Measurements from ENCODE around the gene ART3.
"Not testable (repeated sequence)": the region's sequence is repeated elsewhere in the genome, so short reads cannot be mapped to it uniquely, and the experiment has no call there.

ART3 gene, protein sequence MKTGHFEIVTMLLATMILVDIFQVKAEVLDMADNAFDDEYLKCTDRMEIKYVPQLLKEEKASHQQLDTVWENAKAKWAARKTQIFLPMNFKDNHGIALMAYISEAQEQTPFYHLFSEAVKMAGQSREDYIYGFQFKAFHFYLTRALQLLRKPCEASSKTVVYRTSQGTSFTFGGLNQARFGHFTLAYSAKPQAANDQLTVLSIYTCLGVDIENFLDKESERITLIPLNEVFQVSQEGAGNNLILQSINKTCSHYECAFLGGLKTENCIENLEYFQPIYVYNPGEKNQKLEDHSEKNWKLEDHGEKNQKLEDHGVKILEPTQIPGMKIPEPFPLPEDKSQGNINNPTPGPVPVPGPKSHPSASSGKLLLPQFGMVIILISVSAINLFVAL

DNA sequence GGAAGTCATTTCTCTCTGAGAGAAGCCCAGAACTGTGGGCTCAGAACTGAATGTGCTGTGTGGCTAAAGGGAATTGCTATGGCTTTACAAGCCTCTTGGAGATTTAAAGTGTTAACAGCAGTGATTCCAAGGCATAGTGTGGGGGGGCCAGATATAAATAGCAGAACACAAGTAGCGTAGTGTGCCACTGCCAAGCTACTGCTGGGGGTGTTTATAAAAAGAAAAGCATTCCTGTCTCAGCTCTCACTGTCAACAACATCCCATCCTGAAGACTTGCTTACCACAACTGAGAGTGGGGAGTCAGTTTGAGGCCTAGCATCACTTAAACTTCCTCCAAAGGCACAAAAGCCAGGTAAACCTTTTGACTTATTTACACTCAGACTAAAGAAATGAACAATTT, at the start of gene ART3:
TSS of gene ART3 (plus strand) at position 242 of the 400 bp plus-strand sequence. CDS start 1,181 bp downstream, outside the sequence.
- no peak for DNase-seq

DNA sequence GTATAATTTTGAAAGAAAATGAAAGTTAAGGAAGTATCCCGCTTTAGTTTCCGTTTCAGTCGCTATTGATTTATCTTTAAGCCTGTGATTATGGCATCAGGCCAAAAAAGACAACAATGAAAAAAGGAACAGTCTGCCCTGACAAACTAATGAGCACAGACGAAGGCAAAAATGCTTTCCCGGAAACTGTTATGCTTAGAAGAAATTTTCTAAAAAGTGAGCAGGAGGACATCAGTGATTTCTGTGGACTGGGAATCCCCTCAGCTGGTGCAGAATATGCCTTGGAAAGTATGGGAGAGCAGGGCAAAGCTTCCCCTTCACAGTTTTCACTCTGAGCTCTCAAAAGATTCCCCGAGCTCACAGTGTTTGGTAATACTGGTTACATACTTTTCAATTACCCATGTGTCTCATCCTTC, 46.2 kb upstream of the ART3 start:
- DNase-seq = no peak

DNA sequence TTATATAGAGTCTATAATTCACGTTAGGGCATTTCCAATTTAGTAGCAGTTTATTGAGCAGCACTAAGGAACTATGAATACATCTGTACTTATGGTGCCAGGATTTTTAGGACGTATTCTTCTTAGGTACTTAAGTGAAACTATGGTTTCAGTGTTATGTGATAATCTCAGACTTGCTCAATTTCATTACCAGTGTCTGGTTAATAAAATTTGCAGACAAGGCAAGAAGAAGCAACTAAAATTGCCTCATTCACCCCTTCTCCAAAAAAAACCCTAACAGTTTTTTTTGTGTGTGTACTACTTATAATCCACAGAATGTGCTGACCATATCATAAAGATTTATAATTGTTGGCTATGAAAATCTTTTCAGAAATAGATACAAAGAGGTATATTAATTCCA, 45.2 kb upstream of the ART3 start:
- DNase-seq = no peak

DNA sequence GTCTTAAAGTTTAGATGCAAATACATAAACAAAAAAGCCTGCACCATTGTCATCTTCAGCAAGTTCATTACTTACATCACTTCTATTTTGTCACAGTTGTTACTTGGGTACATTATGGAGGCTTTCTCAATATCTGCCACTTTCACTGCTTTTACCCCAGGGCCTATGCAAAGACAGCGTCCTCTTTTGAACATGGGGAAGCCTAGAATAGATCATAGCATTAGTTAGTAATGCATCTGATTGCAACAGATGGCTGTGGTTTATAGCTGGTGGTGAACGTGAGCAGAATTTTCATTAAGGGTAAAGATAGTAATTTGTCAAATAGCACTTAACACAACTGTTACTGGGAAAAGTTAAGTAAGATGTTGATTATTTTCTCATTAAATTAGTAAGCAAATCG, 39.4 kb upstream of the ART3 start:
- no peak for DNase-seq

DNA sequence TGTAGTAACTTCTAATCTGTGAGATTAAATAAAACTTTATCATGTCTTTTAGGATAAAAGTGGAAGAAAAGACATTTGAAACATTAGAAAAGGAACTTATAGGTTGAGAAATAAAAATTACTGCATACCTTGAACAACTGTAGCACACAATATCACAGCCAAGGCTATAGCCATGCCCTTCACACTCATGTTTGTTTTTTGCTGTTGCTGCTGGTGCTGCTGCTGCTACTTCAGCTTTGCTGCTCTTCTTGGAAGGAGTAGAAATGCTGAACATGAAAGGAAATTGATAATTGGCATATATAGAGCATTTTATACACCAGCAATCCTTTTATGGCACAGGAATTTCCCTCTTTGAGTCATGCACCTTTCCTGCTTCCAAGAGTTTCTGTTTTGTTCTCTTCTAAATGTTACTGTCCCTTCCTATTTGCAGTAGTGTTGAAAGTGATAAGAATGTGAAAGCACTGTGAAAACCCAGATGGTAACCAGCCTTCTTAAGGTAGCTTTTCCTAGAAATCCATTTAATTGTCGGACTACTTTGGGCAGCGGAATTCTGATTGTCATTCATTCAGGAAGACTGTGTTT, 38.6 kb upstream of the ART3 start, which contains the start of gene CXCL11:
TSS of gene CXCL11 (minus strand) at position 272 of the 582 bp plus-strand sequence. CDS start at position 189, 83 bp downstream.
- DNase-seq = no peak

DNA sequence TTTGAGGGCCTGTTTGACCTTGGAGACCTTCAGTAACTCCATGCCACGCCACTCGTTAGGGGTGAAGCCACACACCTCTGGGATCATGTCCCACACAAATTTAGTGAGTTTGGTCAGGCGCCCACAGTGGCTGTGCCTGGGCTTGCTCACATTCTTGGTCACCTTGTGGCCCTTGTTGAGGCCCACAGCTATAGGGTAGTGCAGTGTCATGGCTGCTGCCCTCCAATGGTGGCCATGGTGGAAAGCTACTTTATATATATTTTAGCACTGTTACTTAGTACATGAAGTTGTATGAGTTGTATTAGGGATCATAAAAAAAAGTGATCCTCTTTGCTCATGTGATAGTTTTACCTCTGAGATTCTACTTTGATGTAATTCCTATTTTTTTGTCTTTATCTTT, 37.7 kb upstream of the ART3 start:
- no peak for DNase-seq

DNA sequence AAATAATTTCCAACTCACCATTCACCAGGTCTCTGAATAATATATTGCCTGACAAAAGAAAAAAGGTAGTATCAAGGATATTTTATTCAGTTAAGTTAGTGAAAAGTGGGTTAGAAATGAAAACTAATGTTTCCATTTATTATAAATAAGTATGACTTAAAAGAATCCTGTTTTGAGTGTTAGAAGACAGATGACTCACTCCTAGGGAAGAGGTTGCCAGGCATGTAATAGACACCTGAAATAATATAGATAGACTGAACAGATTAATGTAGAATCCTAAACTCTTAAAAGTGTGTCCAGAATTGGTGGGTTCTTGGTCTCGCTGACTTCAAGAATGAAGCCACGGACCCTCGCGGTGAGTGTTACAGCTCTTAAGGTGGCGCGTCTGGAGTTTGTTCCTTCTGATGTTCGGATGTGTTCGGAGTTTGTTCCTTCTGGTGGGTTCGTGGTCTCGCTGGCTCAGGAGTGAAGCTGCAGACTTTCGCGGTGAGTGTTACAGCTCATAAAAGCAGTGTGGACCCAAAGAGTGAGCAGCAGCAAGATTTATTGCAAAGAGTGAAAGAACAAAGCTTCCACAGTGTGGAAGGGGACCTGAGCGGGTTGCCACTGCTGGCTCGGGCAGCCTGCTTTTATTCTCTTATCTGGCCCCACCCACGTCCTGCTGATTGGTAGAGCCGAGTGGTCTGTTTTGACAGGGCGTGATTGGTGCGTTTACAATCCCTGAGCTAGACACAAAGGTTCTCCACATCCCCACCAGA, 32.1 kb upstream of the ART3 start:
- not testable (repeated sequence) for DNase-seq

DNA sequence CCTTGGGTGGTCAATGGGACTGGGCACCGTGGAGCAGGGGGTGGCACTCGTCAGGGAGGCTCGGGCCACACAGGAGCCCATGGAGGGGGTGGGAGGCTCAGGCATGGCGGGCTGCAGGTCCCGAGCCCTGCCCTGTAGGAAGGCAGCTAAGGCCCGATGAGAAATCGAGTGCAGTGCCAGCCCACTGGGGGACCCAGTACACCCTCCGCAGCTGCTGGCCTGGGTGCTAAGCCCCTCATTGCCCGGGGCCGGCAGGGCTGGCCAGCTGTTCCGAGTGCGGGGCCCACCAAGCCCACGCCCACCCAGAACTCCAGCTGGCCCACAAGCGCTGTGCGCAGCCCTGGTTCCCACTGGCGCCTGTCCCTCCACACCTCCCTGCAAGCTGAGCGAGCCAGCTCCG, 31.2 kb upstream of the ART3 start:
- not testable (repeated sequence) for DNase-seq

DNA sequence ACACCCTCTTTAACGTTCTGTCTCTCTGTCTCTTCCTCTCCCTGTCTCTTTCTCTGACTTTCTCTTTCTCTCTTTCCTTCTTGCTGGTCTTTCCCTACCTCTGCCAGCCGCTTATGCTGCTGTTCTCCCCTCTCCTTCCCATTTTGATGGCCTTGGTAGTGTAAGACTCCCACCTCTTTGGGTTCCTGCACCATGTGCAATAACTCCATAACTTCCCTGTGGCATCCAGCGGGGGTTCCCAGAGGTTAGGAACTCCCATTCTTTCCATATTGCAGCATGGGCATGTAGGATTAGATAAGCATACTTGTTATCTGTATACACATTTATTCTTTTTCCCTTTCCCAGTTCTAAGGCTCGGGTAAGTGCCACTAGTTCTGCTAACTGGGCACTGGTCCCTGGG, 29.8 kb upstream of the ART3 start:
- not testable (repeated sequence) for DNase-seq

DNA sequence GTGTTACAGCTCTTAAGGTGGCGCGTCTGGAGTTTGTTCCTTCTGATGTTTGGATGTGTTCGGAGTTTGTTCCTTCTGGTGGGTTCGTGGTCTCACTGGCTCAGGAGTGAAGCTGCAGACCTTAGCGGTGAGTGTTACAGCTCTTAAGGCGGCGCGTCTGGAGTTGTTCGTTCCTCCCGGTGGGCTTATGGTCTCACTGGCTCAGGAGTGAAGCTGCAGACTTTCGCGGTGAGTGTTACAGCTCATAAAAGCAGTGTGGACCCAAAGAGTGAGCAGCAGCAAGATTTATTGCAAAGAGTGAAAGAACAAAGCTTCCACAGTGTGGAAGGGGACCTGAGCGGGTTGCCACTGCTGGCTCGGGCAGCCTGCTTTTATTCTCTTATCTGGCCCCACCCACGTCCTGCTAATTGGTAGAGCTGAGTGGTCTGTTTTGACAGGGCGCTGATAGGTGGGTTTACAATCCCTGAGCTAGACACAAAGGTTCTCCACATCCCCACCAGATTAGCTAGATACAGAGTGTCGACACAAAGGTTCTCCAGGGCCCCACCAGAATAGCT, 24.6 kb upstream of the ART3 start:
- not testable (repeated sequence) for DNase-seq

DNA sequence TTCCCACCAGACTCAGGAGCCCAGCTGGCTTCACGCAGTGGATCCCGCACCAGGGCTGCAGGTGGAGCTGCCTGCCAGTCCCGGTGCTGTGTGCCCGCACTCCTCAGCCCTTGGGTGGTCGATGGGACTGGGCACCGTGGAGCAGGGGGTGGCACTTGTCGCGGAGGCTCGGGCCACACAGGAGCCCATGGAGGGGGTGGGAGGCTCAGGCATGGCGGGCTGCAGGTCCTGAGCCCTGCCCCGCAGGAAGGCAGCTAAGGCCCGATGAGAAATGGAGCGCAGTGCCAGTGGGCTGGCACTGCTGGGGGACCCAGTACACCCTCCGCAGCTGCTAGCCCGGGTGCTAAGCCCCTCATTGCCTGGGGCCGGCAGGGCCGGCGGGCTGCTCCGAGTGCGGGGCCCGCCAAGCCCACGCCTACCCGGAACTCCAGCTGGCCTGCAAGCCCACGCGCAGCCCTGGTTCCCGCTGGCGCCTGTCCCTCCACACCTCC, 23.9 kb upstream of the ART3 start:
- DNase-seq = not testable (repeated sequence)

DNA sequence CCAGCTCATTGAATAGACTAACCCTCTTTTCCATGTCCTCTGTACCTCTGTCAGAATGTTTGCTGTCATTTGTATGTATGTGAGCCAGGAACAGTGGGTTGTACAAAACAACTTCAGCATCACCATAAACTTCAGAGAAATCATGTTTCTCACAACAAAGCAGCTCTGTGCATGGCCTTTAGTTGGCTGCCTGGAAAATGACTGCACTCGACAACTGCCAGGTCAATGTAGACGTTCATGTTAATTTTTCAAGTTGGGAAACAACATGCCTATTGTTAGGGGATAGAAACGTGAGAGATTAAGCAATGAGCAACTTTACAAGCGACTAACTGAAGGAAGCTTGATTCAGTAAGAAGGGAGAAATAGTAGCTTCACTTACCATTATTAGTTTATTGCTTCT, 20.8 kb upstream of the ART3 start:
- DNase-seq = no peak

DNA sequence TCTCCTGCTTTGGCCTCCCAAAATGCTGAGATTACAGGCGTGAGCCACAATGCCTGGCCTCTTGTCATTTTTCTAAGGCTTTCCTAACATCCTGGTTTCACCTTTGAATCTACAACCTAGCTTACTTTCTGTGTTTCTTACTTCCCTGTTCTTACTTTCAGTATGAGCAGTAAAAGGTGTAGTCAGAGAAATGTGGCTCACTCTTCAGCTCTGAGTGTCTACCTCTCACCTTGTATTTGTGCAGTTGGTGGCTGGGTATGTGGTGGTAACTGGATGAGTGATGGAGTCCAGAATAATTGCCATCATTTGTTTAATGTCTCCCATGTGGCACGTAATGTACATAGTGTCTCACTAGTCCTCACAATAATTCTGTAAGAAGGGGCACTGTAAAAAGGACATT, 19.5 kb upstream of the ART3 start:
- no peak for DNase-seq

DNA sequence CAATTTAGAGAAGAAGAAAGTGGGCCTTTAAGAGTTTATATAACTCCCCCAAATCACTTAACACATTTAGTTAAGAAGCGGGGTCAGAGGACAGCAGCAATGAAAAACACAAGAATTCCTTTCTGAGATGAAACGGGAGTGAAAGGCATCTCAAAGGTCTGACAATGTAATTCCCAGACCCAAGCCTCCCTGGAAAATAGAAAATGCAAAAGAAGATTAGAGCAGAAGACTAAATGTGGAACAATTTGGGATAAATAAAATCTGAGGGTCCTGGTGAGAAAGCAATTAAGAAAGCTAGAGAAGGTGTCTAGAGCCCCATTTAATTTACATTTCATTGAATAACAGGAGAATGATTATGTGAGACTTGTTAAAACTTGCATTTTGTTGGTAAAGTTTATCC, 19.1 kb upstream of the ART3 start:
- DNase-seq = no peak

DNA sequence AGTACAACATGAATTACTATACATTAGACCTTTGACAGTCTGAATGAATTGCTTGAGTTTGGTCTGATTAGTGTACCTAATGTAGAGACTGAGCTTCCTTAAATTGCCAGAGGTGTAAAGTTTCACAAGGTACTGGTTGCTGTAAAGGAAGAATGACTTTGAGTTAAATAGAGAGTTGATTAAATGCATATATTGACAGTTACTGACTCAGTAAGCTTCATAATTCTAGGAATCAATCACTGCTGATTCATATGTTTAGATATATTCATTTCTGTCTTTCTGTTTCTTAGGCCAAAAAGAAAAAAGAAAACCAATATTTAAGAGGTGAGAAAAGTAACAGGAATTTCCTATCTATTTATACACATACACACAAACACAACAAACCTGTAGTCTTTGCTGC, 16.2 kb upstream of the ART3 start:
- no peak for DNase-seq

DNA sequence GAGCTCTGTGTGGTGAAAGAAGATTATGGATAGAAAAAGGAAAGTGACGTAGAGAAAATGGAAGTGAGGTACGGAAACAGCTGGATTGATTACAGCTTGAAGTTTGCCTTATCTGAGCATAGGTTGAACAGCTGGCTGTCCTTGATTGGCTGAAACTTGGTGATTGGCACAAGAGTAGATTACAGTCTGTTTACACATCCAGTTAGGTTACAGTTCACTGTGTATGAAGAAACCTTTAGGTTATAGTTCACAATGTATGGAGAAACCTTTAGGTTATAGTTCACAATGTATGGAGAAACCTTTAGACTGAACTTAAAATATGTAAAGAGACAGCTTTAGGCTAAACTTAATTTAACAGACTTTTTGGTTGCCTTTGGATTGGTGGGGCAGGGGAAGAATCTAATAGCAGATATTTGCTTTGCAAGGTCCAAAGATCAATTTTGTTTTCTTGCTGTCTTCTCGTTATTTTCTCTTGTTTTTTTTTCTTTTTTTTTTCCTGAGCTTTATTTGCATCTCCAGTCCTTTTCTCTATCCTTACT, 15.6 kb upstream of the ART3 start:
- no peak for DNase-seq

DNA sequence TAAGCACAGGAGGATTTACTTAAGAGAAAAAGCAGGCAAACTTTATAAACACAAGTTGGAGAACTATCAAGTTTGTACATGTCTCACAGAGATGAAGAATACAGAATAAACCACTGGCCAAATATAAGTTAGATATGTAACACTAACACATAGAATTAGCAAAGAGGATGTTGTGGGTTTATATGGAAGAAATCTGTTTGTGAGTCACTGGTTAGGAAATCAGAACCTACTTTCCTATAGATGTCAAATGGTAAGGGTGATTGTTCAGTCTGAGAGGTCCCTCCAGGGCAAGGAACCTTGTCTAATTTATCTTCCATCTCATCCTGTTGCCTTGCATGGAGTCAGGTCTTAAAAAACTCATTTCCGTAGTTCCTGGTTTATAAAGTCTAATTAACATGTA, 14.8 kb upstream of the ART3 start:
- no peak for DNase-seq

DNA sequence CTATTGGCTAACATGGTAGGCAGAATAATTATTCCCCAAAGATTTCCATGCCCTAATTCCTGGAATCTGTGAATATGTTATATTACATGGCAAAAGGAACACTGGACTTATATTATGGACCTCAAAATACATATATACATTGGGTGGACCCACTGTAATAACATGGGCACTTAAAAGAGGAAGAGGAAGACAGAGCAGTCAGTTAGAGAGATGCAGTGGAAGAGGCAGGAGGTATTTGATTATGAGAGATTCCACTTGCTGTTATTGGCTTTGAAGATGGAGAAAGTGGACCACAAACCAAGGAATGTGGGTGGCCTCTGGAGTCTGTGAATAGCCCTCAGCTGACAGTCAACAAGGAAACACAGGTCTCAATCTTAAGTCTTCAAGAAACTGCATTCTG, 14.0 kb upstream of the ART3 start:
- DNase-seq = no peak

DNA sequence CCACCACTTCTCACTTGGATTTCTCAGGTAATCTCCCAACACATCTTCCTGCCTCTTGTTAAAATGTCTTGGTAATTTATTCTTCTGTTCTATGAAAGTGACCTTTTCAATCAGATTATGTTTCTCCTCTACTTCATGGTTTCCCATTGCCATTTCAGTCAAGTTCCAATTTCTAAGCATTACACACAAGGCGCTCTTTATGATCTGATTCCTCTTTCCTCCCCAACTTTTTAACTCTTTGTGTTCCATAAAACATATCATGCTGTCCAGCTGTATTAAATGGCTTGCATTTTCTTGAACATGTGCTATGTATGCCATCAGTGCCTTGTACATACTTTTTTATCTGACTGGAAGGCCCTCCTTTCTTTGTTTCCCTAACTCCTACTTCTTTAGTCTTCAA, 13.1 kb upstream of the ART3 start:
- DNase-seq = no peak

DNA sequence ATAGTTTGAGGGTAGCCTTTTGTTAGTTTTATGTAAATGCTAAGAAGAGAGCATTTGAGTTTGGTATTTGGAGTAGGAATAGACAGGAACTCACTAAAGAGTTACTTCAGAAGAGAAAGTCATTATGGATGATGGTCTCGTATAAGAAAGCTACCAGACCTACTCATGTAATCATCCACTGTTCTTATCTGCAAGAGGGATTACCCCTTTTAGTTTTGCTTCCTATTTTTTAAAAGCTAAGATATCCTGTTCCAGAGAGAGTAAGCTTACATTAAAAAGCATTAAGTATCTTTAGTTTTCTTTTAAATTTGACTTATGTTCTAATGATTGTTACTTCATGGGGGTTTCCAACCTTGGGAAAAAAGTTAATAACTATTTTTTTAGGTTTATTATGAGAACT, 12.5 kb upstream of the ART3 start:
- DNase-seq = no peak

DNA sequence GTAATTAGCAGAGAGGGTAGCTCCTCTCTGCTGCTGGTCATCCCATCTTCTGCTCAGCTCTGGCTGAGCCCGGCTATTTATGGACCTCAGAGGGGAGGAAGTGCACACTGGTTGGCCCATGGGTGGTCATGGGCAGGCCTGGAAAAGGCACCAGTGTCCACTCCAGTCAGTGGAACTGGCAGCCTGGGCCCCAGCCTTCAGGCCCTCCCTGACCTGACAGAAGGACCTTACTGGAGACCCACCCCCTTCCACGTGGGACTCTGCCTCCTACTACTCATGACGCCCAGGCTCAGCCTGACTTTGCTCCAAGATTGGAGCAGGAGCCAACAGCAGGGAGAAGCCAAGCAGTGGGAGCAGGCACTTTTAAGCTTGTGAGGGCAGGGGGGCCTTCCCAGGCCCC, 8.0 kb upstream of the ART3 start:
- DNase-seq = no peak

DNA sequence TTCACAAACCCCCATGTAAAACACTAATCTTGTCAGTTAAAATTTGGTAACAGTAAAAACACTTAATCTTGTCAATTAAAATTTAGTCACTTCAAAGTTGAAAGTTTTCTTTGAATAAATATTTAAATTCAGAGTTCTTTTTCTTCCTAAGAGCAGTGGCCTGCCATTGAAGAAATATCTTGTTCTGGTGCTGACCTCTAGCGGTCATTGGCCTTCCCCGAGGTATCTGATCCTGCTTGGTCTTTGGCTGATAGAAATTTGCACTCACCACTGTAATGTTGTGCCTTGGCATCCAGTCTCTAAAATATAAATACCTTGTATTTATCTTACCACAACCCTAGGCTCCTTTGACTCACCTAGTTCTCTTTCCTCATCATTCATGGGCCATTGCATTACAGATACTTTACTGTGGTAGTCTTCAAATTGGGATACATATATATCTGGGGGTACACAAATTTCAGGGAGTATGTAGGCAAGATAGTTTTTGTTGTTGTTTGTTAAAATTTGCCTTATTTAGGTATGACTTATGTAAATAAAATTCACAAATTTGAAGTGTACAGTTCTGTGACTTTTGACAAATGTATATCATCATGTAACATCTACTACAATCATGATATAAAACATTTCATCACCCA, 6.7 kb upstream of the ART3 start:
- peak; percentile 79 for DNase-seq

DNA sequence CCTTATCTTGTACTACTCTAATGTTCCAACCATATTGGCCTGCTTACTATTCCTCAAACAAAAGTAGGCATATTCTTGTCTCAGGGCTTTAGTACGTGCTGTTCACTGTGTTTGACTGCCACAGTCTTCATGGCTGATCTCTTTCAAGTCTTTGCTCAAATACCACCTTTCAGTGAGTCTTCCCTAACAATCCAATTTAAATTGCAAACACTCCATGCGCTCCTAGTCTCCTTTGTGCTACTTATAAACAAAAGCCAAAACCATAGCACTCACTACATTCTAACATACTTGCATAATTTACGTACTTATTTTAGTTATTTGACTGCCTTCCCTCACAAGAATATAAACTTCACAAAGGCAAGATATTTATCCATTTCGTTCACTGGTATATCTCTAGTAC, 1.7 kb upstream of the ART3 start:
- no peak for DNase-seq

Data from islet precursor cell (in vitro differentiated cells).